NCI-H226 (cell line): ENCODE data around the gene ANO5.

Source experiments
- DNase-seq: peaks from one replicate; pipeline ENCODE4 v3.0.0-alpha.2; 2015

Gene ANO5

GRCh38 chr11:22192642-22193347, at the start of gene ANO5:
Gene ANO5 (plus strand): TSS chr11:22193085. CDS start chr11:22193493, 408 bp downstream.
- DNase-seq = no peak

- no peak for DNase-seq
These were observed 41.2 kb upstream of the ANO5 start for GRCh38 chr11:22151649-22152197.

GRCh38 chr11:22157531-22157930, 35.4 kb upstream of the ANO5 start:
- DNase-seq = no peak

GRCh38 chr11:22161489-22161888, 31.4 kb upstream of the ANO5 start:
- DNase-seq = no peak

GRCh38 chr11:22162756-22163155, 30.1 kb upstream of the ANO5 start:
- no peak for DNase-seq

- DNase-seq = no peak
These were observed 29.5 kb upstream of the ANO5 start for GRCh38 chr11:22163394-22163797.

GRCh38 chr11:22165087-22165486, 27.8 kb upstream of the ANO5 start:
- no peak for DNase-seq

- no peak for DNase-seq
These were observed 26.9 kb upstream of the ANO5 start for GRCh38 chr11:22165759-22166513.

- no peak for DNase-seq
These were observed 23.1 kb upstream of the ANO5 start for GRCh38 chr11:22169833-22170232.

GRCh38 chr11:22173532-22173931, 19.4 kb upstream of the ANO5 start:
- no peak for DNase-seq

- DNase-seq = no peak
These were observed 15.7 kb upstream of the ANO5 start for GRCh38 chr11:22177186-22177585.

- no peak for DNase-seq
These were observed 13.3 kb upstream of the ANO5 start for GRCh38 chr11:22179626-22180025.

GRCh38 chr11:22180131-22180530, 12.8 kb upstream of the ANO5 start:
- DNase-seq = no peak

GRCh38 chr11:22189660-22190059, 3.2 kb upstream of the ANO5 start:
- DNase-seq = no peak

- DNase-seq = no peak
These were observed 1.9 kb upstream of the ANO5 start for GRCh38 chr11:22190827-22191463.

- no peak for DNase-seq
These were observed 620 bp upstream of the ANO5 start for GRCh38 chr11:22192289-22192641.

GRCh38 chr11:22193348-22194051, 615 bp downstream of the ANO5 start:
- no peak for DNase-seq

GRCh38 chr11:22194306-22194705, 1.4 kb downstream of the ANO5 start:
- DNase-seq = no peak

GRCh38 chr11:22194907-22195306, 2.0 kb downstream of the ANO5 start:
- DNase-seq = no peak

GRCh38 chr11:22197139-22198005, 4.5 kb downstream of the ANO5 start:
- DNase-seq = no peak

- no peak for DNase-seq
These were observed 6.4 kb downstream of the ANO5 start for GRCh38 chr11:22199243-22199642.

GRCh38 chr11:22203281-22203680, 10.4 kb downstream of the ANO5 start:
- no peak for DNase-seq
